ENCODE measurements around the gene RECQL5. TPM values are rescaled to one million over a fixed set of nuclear protein-coding genes. Genes with fewer than 3 reads are reported as not detected.

Gene RECQL5
- total RNA-seq, 1 experiment from 2014 or later = 40.0 TPM

- peak overlapping the region in 1 of 3 experiments; percentile 67; a peak in 2 of 7 replicates for H3K27ac Mint-ChIP-seq
- peaks cover 2% of the 10 kb centered on the region in 2 experiments; a peak in 2 of 4 replicates for H3K4me1 Mint-ChIP-seq
Observed at GRCh38 chr17:75652934-75653549, 13.9 kb downstream of the RECQL5 start.

More at GRCh38 chr17:75652934-75653549, 13.9 kb downstream of the RECQL5 start:
- no peak overlapping the region for H3K14ac ChIP-seq (ENCODE audit: insufficient read depth, low read length)
- no peaks in the 10 kb centered on the region for H3K27me3 ChIP-seq (ENCODE audit: insufficient read depth, low read length)
- peak; percentile 83 for DNase-seq
- no peaks in the 10 kb centered on the region for H3K9me3 Mint-ChIP-seq
- H4K8ac ChIP-seq (replicated peaks; ENCODE audit: insufficient read length, low read depth, low read length) = no peak overlapping the region
- no peak overlapping the region for H3K27ac ChIP-seq (ENCODE audit: insufficient read length, low read depth, low read length)
- no peak overlapping the region for H2BK120ac ChIP-seq (ENCODE audit: low read depth, low read length, poor library complexity, severe bottlenecking)
- no peak overlapping the region for H2BK20ac ChIP-seq (ENCODE audit: low read depth, low read length, poor library complexity, severe bottlenecking)
- no peak overlapping the region for H3K4me2 ChIP-seq (ENCODE audit: insufficient read depth, insufficient read length, low read length)
- H2BK5ac ChIP-seq (ENCODE audit: insufficient read length, low read length) = no peak overlapping the region
- TF ChIP-seq, protein P1, sequence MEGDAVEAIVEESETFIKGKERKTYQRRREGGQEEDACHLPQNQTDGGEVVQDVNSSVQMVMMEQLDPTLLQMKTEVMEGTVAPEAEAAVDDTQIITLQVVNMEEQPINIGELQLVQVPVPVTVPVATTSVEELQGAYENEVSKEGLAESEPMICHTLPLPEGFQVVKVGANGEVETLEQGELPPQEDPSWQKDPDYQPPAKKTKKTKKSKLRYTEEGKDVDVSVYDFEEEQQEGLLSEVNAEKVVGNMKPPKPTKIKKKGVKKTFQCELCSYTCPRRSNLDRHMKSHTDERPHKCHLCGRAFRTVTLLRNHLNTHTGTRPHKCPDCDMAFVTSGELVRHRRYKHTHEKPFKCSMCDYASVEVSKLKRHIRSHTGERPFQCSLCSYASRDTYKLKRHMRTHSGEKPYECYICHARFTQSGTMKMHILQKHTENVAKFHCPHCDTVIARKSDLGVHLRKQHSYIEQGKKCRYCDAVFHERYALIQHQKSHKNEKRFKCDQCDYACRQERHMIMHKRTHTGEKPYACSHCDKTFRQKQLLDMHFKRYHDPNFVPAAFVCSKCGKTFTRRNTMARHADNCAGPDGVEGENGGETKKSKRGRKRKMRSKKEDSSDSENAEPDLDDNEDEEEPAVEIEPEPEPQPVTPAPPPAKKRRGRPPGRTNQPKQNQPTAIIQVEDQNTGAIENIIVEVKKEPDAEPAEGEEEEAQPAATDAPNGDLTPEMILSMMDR (conservative IDR thresholded peaks at IDR 0.05) = peak; percentile 87
- H3K56ac ChIP-seq (ENCODE audit: insufficient read length, low read depth, low read length) = no peak overlapping the region
- H3K36me3 Mint-ChIP-seq (ENCODE audit: insufficient read depth in 1 of 3, low read depth in 3 of 3) = peaks cover 13 to 58% (median 51%) of the 10 kb centered on the region in 3 experiments; a peak in 6 of 7 replicates
- H3K27me3 Mint-ChIP-seq (ENCODE audit: low read depth) = no peaks in the 10 kb centered on the region
- H3K23me2 ChIP-seq (ENCODE audit: insufficient read length, low read depth, low read length, poor library complexity, severe bottlenecking) = no peaks in the 10 kb centered on the region
- H3K4me1 ChIP-seq (ENCODE audit: insufficient read depth, low read length) = no peaks in the 10 kb centered on the region
- no peaks in the 10 kb centered on the region for H3K9me3 ChIP-seq (ENCODE audit: control insufficient read depth, low read depth, low read length)
- H4K91ac ChIP-seq (ENCODE audit: insufficient read length, low read depth, low read length) = no peak overlapping the region
- no peak overlapping the region for H2BK12ac ChIP-seq (ENCODE audit: insufficient read length, low read depth, low read length)
- H3T11ph ChIP-seq (ENCODE audit: low read length) = no peak overlapping the region
- no peak overlapping the region for H2AK5ac ChIP-seq (ENCODE audit: insufficient read length, low read length)
- no CpG with 5 or more reads among the region's 6 CpGs for WGBS (ENCODE audit: extremely low coverage, insufficient read length, low lambda C conversion rate)
- no peaks in the 10 kb centered on the region for H3K79me2 ChIP-seq (ENCODE audit: insufficient read depth, low read length)
- no peak overlapping the region for H2BK15ac ChIP-seq (ENCODE audit: low read depth, low read length)
- H3K4me3 Mint-ChIP-seq = no peak overlapping the region; a peak in 1 of 5 replicates
- H2AFZ ChIP-seq (ENCODE audit: low read length) = no peak overlapping the region
- H4K20me1 ChIP-seq (ENCODE audit: control insufficient read depth, insufficient read depth, insufficient read length) = no peaks in the 10 kb centered on the region
- no peak overlapping the region for H3K4ac ChIP-seq (ENCODE audit: low read depth, low read length)
- no peak overlapping the region for H3K18ac ChIP-seq (ENCODE audit: insufficient read length, low read depth, low read length)
- no peak overlapping the region for H3K9ac ChIP-seq (ENCODE audit: extremely low read depth, insufficient read length, low read length)
- no peak overlapping the region for H4K5ac ChIP-seq (ENCODE audit: insufficient read length, low read depth, low read length)
- H3K23ac ChIP-seq (ENCODE audit: insufficient read length, low read depth, low read length) = no peak overlapping the region
- H3K79me1 ChIP-seq (ENCODE audit: insufficient read depth, low read depth, low read length, poor library complexity, severe bottlenecking) = no peaks in the 10 kb centered on the region

Data from H9 (cell line).